B cell (primary cell): ENCODE measurements around the gene CHST11. TPM values are rescaled to one million over a fixed set of nuclear protein-coding genes. Genes with fewer than 3 reads are reported as not detected.

Experiments
- ATAC-seq: fragments of 200-7000 bp; cut with Tn5 transposase; one replicate; pipeline ENCODE4 v1.10.0; 2021; ENCODE audit warnings: low read depth, mild to moderate bottlenecking, moderate number of reproducible peaks, moderate library complexity
- CTCF ChIA-PET: fragments of 350-600 bp; sonication (Branson Sonifier 250); formaldehyde crosslinking; loops from one replicate; lab custom pipeline; 2021; ENCODE audit warnings: antibody characterized with exemption, inconsistent platforms; lab: Charles Lee
- POLR2A ChIA-PET: fragments of 350-600 bp; sonication (Branson Sonifier 250); formaldehyde crosslinking; loops from one replicate; lab custom pipeline; 2021; ENCODE audit warnings: antibody characterized with exemption; lab: Charles Lee
- DNase-seq: peaks from one replicate; pipeline ENCODE4 v3.0.0; 2013
- H2AFZ ChIP-seq: 2 replicates; pipeline ENCODE4 v1.6.1; 2012; ENCODE audit warnings: mild to moderate bottlenecking, low read depth, low read length; ENCODE audit not compliant: insufficient read depth, poor library complexity, severe bottlenecking
- H3K27ac ChIP-seq, 2 donors: 1 replicate in 1 of 2; 2 replicates in 1 of 2; pipeline ENCODE4 v1.5.1; 2012 to 2013; ENCODE audit warnings: low read length in 2 of 2, mild to moderate bottlenecking in 2 of 2, moderate library complexity in 1 of 2
- H3K27me3 ChIP-seq, 4 experiments: fragments of 200-600 bp in 1 of 4; sonication (generic) in 1 of 4; replicated peaks in 1 of 4; 1 replicate in 2 of 4; 2 replicates in 2 of 4; pipeline versions ENCODE4 v1.6.1 to v1.7.0; 2013 to 2016; ENCODE audit warnings: low read length in 3 of 4, mild to moderate bottlenecking in 2 of 4, mixed read lengths in 1 of 4, moderate library complexity in 1 of 4; ENCODE audit not compliant: insufficient read depth in 4 of 4, control insufficient read depth in 3 of 4; ENCODE audit errors: control extremely low read depth in 1 of 4
- H3K36me3 ChIP-seq, 2 experiments: replicated peaks in 1 of 2; 1 replicate in 1 of 2; 2 replicates in 1 of 2; pipeline versions ENCODE4 v1.6.1 to v1.7.1; 2013; ENCODE audit warnings: low read length in 1 of 2; ENCODE audit not compliant: insufficient read depth in 2 of 2, control insufficient read depth in 1 of 2; ENCODE audit errors: control extremely low read depth in 1 of 2, extremely low read depth in 1 of 2
- H3K4me1 ChIP-seq, 2 donors: fragments of 200-600 bp in 1 of 2; sonication (generic) in 1 of 2; 1 replicate in 1 of 2; 2 replicates in 1 of 2; pipeline versions ENCODE4 v1.5.1 to v1.6.1; 2013 to 2017; ENCODE audit warnings: low read length in 2 of 2; ENCODE audit not compliant: control insufficient read depth in 2 of 2, insufficient read depth in 2 of 2
- H3K4me2 ChIP-seq: replicated peaks from 2 replicates; pipeline ENCODE3; 2012; ENCODE audit warnings: mild to moderate bottlenecking, low read depth, low read length; ENCODE audit not compliant: poor library complexity, severe bottlenecking
- H3K4me3 ChIP-seq, 5 experiments: fragments of 200-600 bp in 1 of 5; sonication (generic) in 1 of 5; 1 replicate in 3 of 5; 2 replicates in 2 of 5; pipeline versions ENCODE4 v1.5.1 to v1.7.0; 2011 to 2016; ENCODE audit warnings: low read length in 4 of 5, mild to moderate bottlenecking in 4 of 5, low read depth in 2 of 5, control low read depth in 1 of 5, moderate library complexity in 1 of 5; ENCODE audit not compliant: insufficient read depth in 1 of 5; ENCODE audit errors: control extremely low read depth in 1 of 5, extremely low read depth in 1 of 5
- H3K79me2 ChIP-seq: fragments of 200-600 bp; sonication (generic); one replicate; pipeline ENCODE4 v1.6.0; 2016; ENCODE audit warnings: low read length; ENCODE audit not compliant: control insufficient read depth, insufficient read depth
- H3K9ac ChIP-seq: fragments of 200-600 bp; sonication (generic); 2 replicates; pipeline ENCODE4 v1.6.1; 2017; ENCODE audit warnings: mild to moderate bottlenecking, low read length, moderate library complexity
- H3K9me3 ChIP-seq, 3 donors: one replicate each; pipeline versions ENCODE4 v1.6.1 to v1.7.1; 2013; ENCODE audit warnings: low read length in 2 of 3; ENCODE audit not compliant: control insufficient read depth in 2 of 3, insufficient read depth in 1 of 3; ENCODE audit errors: control extremely low read depth in 1 of 3
- H4K20me1 ChIP-seq: 2 replicates; pipeline ENCODE4 v1.6.0; 2012; ENCODE audit warnings: mild to moderate bottlenecking, low read length; ENCODE audit not compliant: insufficient read depth, control insufficient read depth, poor library complexity, severe bottlenecking
- H3K27ac Mint-ChIP-seq: one replicate; pipeline ENCODE4 v1.8.0; 2021; ENCODE audit warnings: mixed read lengths
- H3K27me3 Mint-ChIP-seq: one replicate; pipeline ENCODE4 v1.8.0; 2021; ENCODE audit warnings: mixed read lengths
- H3K4me1 Mint-ChIP-seq: one replicate; pipeline ENCODE4 v1.8.0; 2021; ENCODE audit warnings: mixed read lengths
- H3K4me3 Mint-ChIP-seq: one replicate; pipeline ENCODE4 v1.8.0; 2021; ENCODE audit warnings: mixed read lengths
- H3K9me3 Mint-ChIP-seq: one replicate; pipeline ENCODE4 v1.8.0; 2022; ENCODE audit warnings: mixed read lengths; ENCODE audit not compliant: insufficient read depth
- CTCF ChIP-seq: fragments of 200-600 bp; IDR thresholded peaks from one replicate; pipeline ENCODE4 v1.8.0; 2022; ENCODE audit warnings: antibody characterized with exemption, mild to moderate bottlenecking
- EZH2 ChIP-seq: IDR thresholded peaks from 2 replicates; pipeline ENCODE4 v1.6.1; 2012; ENCODE audit warnings: borderline replicate concordance, low read depth, mild to moderate bottlenecking, moderate library complexity, low read length; ENCODE audit not compliant: insufficient read depth, poor library complexity, severe bottlenecking
- WGBS: methylation state at CpG from one replicate; pipeline ENCODE4 v1.1.5; 2013; ENCODE audit warnings: missing lambda C conversion rate; ENCODE audit not compliant: insufficient coverage; 5-methylcytosine and 5-hydroxymethylcytosine counted together
- intact Hi-C: fragments of 100-400 bp; cut with micrococcal nuclease; formaldehyde crosslinking; loops from one replicate; pipeline ENCODE4 v1.10.0; 2022
- polyA plus RNA-seq: library from polyadenylated mRNA; depleted of rRNA; stranded (reverse); fragments of >200 nt; gene quantifications from 2 replicates; pipeline ENCODE4 v1.2.3, GENCODE V29; 2012
- total RNA-seq, 2 donors: library from RNA; stranded (reverse); fragments of 120-200 nt in 1 of 2; gene quantifications; 1 replicate in 1 of 2; 2 replicates in 1 of 2; pipeline versions ENCODE4 v1.2.3 to v1.2.4, GENCODE V29; 2013 to 2022

The CHST11 gene
- total and polyA plus RNA-seq, 2 donors (not counting 1 experiment from before 2014, with no cell fraction given) = 46.3 to 152 TPM

GRCh38 chr12:104570174-104570907 is 113.6 kb downstream of the CHST11 start:
- Histone ChIP-seq H3K9me3 (peaks cover 0 to 4% (median 3%) of the 10 kb centered on the region in 3 donors), H3K9ac (peak overlapping the region; percentile 43), H3K79me2 (peaks cover 56% of the 10 kb centered on the region), H3K27me3 (no peaks in the 10 kb centered on the region), H3K27ac (peak overlapping the region; percentile 70 to 87), H2AFZ (no peak overlapping the region), H3K4me3 (peak overlapping the region in 3 of 5 experiments; percentile 18 to 50 (median 21)), H3K4me1 (peaks cover 42 to 61% of the 10 kb centered on the region in 2 donors), H3K4me2 (peak overlapping the region; percentile 68), H3K36me3 (peaks cover 0 to 1% of the 10 kb centered on the region in 2 experiments), H4K20me1 (peaks cover 8% of the 10 kb centered on the region)
- ChIA-PET CTCF (interaction anchor here (0.6 to 4.0 kb wide), 14 partner anchors 8 to 517 kb away, joined by 3 to 29 read pairs (median 3); partner anchors contain the start of gene CHST11), POLR2A (interaction anchor here (0.7 to 3.7 kb wide), 6 partner anchors 13 to 404 kb away, joined by 3 to 26 read pairs (median 5); partner anchors contain the start of gene CHST11)
- WGBS = 0% methylated on average over 3 of the region's 12 CpGs
- intact Hi-C loops = loop anchor here (1.0 kb wide), 1 partner anchor 72 kb away; no protein-coding TSS in a partner anchor
- Mint-ChIP-seq H3K27me3 (no peaks in the 10 kb centered on the region), H3K4me3 (peak overlapping the region; percentile 79), H3K27ac (peak overlapping the region; percentile 82), H3K4me1 (peaks cover 79% of the 10 kb centered on the region), H3K9me3 (no peaks in the 10 kb centered on the region)
- ATAC-seq = peak; percentile 18
- DNase-seq = no peak
- TF ChIP-seq CTCF (no peak), EZH2 (no peak)
